ENCODE results near the gene IL4R.

DNA sequence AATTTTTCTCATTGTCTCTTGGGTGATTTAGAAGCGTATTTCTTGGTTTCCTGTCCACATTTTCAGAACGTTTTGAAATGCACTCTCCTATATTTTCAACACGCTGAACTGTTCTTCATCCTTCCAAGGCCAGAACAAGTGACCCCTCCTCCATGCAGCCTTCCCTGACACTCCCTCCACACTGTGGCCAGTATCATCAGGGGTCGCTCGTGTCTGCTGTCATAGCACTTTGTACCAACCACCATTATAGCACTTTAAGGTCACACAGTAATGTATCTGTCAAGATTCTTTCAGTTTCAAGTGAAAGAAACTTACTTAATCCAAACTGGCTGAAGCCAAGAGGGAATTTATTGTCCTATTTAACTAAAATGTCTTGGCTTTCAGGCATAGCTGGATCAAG is 70.7 kb downstream of the IL4R start:
- TF ChIP-seq, protein P1, sequence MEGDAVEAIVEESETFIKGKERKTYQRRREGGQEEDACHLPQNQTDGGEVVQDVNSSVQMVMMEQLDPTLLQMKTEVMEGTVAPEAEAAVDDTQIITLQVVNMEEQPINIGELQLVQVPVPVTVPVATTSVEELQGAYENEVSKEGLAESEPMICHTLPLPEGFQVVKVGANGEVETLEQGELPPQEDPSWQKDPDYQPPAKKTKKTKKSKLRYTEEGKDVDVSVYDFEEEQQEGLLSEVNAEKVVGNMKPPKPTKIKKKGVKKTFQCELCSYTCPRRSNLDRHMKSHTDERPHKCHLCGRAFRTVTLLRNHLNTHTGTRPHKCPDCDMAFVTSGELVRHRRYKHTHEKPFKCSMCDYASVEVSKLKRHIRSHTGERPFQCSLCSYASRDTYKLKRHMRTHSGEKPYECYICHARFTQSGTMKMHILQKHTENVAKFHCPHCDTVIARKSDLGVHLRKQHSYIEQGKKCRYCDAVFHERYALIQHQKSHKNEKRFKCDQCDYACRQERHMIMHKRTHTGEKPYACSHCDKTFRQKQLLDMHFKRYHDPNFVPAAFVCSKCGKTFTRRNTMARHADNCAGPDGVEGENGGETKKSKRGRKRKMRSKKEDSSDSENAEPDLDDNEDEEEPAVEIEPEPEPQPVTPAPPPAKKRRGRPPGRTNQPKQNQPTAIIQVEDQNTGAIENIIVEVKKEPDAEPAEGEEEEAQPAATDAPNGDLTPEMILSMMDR (IDR thresholded peaks at IDR 0.05) = no peak
- no peak for TF ChIP-seq POLR2A (IDR thresholded peaks at IDR 0.05)

Data from testis (tissue), 2 donors.